Activated naive CD8-positive, alpha-beta T cell treated with anti-CD3 and anti-CD28 coated beads, Interleukin-2, amount 50 U/mL, for 24 hours (primary cell): ENCODE data around the gene C4BPA.
A peak's percentile ranks its signal among the peaks of the same experiment; 100 is the strongest.

Experiments used
- ATAC-seq: fragments of 150-1000 bp; cut with Tn5 transposase; one replicate; pipeline ENCODE4 v1.10.0; 2021
- DNase-seq: peaks from one replicate; pipeline ENCODE4 v3.0.0; 2021
- H3K27ac Mint-ChIP-seq: one replicate; pipeline ENCODE4 v1.8.0; 2021; ENCODE audit warnings: mild to moderate bottlenecking, mixed read lengths
- H3K27me3 Mint-ChIP-seq: one replicate; pipeline ENCODE4 v1.8.0; 2021; ENCODE audit warnings: mixed read lengths
- H3K36me3 Mint-ChIP-seq: one replicate; pipeline ENCODE4 v1.8.0; 2021; ENCODE audit warnings: low read depth, mixed read lengths
- H3K4me1 Mint-ChIP-seq: one replicate; pipeline ENCODE4 v1.8.0; 2021; ENCODE audit warnings: mixed read lengths
- H3K4me3 Mint-ChIP-seq: one replicate; pipeline ENCODE4 v1.8.0; 2021; ENCODE audit warnings: mild to moderate bottlenecking, moderate library complexity, mixed read lengths
- H3K9me3 Mint-ChIP-seq: one replicate; pipeline ENCODE4 v1.8.0; 2021; ENCODE audit warnings: mixed read lengths

The C4BPA gene

GRCh38 chr1:207069858-207070506, 34.1 kb upstream of the C4BPA start:
- ATAC-seq (no peak), DNase-seq (no peak)
- peaks cover 29% of the 10 kb centered on the region for H3K4me1 Mint-ChIP-seq
- no peaks in the 10 kb centered on the region for H3K9me3 Mint-ChIP-seq
- no peak overlapping the region for H3K4me3 Mint-ChIP-seq
- no peaks in the 10 kb centered on the region for H3K27me3 Mint-ChIP-seq
- H3K27ac Mint-ChIP-seq, result no peak overlapping the region
- H3K36me3 Mint-ChIP-seq, result peaks cover 7% of the 10 kb centered on the region

- H3K36me3 Mint-ChIP-seq, result peaks cover 7% of the 10 kb centered on the region
Observed at GRCh38 chr1:207070811-207071210, 33.2 kb upstream of the C4BPA start.

GRCh38 chr1:207071426-207071825, 32.6 kb upstream of the C4BPA start:
- Mint-ChIP-seq H3K4me1 (peaks cover 29% of the 10 kb centered on the region), H3K4me3 (no peak overlapping the region), H3K9me3 (no peaks in the 10 kb centered on the region), H3K27ac (no peak overlapping the region), H3K27me3 (no peaks in the 10 kb centered on the region), H3K36me3 (peaks cover 7% of the 10 kb centered on the region)
- DNase-seq (no peak), ATAC-seq (no peak)

More at GRCh38 chr1:207070811-207071210, 33.2 kb upstream of the C4BPA start:
- H3K27ac Mint-ChIP-seq, result no peak overlapping the region
- no peak overlapping the region for H3K4me3 Mint-ChIP-seq
- H3K4me1 Mint-ChIP-seq, result peaks cover 29% of the 10 kb centered on the region
- ATAC-seq (no peak), DNase-seq (no peak)
- H3K27me3 Mint-ChIP-seq, result no peaks in the 10 kb centered on the region
- H3K9me3 Mint-ChIP-seq, result no peaks in the 10 kb centered on the region

- H3K9me3 Mint-ChIP-seq, result no peaks in the 10 kb centered on the region
- H3K27me3 Mint-ChIP-seq, result no peaks in the 10 kb centered on the region
- DNase-seq, result no peak
- H3K4me1 Mint-ChIP-seq, result peaks cover 29% of the 10 kb centered on the region
- H3K4me3 Mint-ChIP-seq, result no peak overlapping the region
- no peak for ATAC-seq
- no peak overlapping the region for H3K27ac Mint-ChIP-seq
- H3K36me3 Mint-ChIP-seq, result peaks cover 7% of the 10 kb centered on the region
Observed at GRCh38 chr1:207072233-207072632, 31.8 kb upstream of the C4BPA start.

GRCh38 chr1:207073906-207074820, 29.9 kb upstream of the C4BPA start:
- Mint-ChIP-seq H3K9me3 (no peaks in the 10 kb centered on the region), H3K4me3 (no peak overlapping the region), H3K36me3 (peaks cover 3% of the 10 kb centered on the region), H3K27me3 (no peaks in the 10 kb centered on the region), H3K4me1 (peaks cover 26% of the 10 kb centered on the region), H3K27ac (no peak overlapping the region)
- no peak for ATAC-seq
- DNase-seq, result no peak

- Mint-ChIP-seq H3K27ac (no peak overlapping the region), H3K27me3 (no peaks in the 10 kb centered on the region), H3K4me3 (no peak overlapping the region), H3K36me3 (no peaks in the 10 kb centered on the region), H3K9me3 (no peaks in the 10 kb centered on the region), H3K4me1 (peaks cover 6% of the 10 kb centered on the region)
- no peak for DNase-seq
- ATAC-seq, result no peak
Observed at GRCh38 chr1:207076181-207076955, 27.7 kb upstream of the C4BPA start.

- ATAC-seq, result no peak
- H3K4me3 Mint-ChIP-seq, result no peak overlapping the region
- no peaks in the 10 kb centered on the region for H3K9me3 Mint-ChIP-seq
Observed at GRCh38 chr1:207077012-207077411, 27.0 kb upstream of the C4BPA start.

GRCh38 chr1:207077470-207078377, 26.3 kb upstream of the C4BPA start:
- Mint-ChIP-seq H3K27ac (no peak overlapping the region), H3K9me3 (no peaks in the 10 kb centered on the region), H3K4me1 (no peaks in the 10 kb centered on the region), H3K36me3 (no peaks in the 10 kb centered on the region), H3K27me3 (no peaks in the 10 kb centered on the region), H3K4me3 (no peak overlapping the region)
- ATAC-seq, result peak; percentile 72
- DNase-seq, result peak; percentile 58

More at GRCh38 chr1:207077012-207077411, 27.0 kb upstream of the C4BPA start:
- Mint-ChIP-seq H3K27me3 (no peaks in the 10 kb centered on the region), H3K4me1 (no peaks in the 10 kb centered on the region), H3K36me3 (no peaks in the 10 kb centered on the region), H3K27ac (no peak overlapping the region)
- no peak for DNase-seq

GRCh38 chr1:207078578-207079132, 25.4 kb upstream of the C4BPA start:
- no peak overlapping the region for H3K4me3 Mint-ChIP-seq
- H3K4me1 Mint-ChIP-seq, result no peaks in the 10 kb centered on the region
- H3K27ac Mint-ChIP-seq, result no peak overlapping the region
- no peaks in the 10 kb centered on the region for H3K36me3 Mint-ChIP-seq
- no peaks in the 10 kb centered on the region for H3K27me3 Mint-ChIP-seq
- DNase-seq, result no peak
- ATAC-seq, result no peak
- no peaks in the 10 kb centered on the region for H3K9me3 Mint-ChIP-seq

- H3K4me3 Mint-ChIP-seq, result no peak overlapping the region
- no peaks in the 10 kb centered on the region for H3K36me3 Mint-ChIP-seq
- no peaks in the 10 kb centered on the region for H3K9me3 Mint-ChIP-seq
- peaks cover 2% of the 10 kb centered on the region for H3K27me3 Mint-ChIP-seq
- H3K4me1 Mint-ChIP-seq, result peaks cover 5% of the 10 kb centered on the region
- H3K27ac Mint-ChIP-seq, result no peak overlapping the region
- DNase-seq, result no peak
- ATAC-seq, result no peak
Observed at GRCh38 chr1:207079706-207080241, 24.3 kb upstream of the C4BPA start.

GRCh38 chr1:207081088-207081487, 22.9 kb upstream of the C4BPA start:
- DNase-seq, result no peak
- H3K27ac Mint-ChIP-seq, result no peak overlapping the region
- H3K9me3 Mint-ChIP-seq, result no peaks in the 10 kb centered on the region
- no peaks in the 10 kb centered on the region for H3K36me3 Mint-ChIP-seq
- no peak overlapping the region for H3K4me3 Mint-ChIP-seq
- peaks cover 2% of the 10 kb centered on the region for H3K27me3 Mint-ChIP-seq
- no peak for ATAC-seq
- peaks cover 10% of the 10 kb centered on the region for H3K4me1 Mint-ChIP-seq

- ATAC-seq (no peak), DNase-seq (no peak)
- Mint-ChIP-seq H3K4me1 (peaks cover 10% of the 10 kb centered on the region), H3K27me3 (peaks cover 2% of the 10 kb centered on the region), H3K36me3 (no peaks in the 10 kb centered on the region), H3K4me3 (no peak overlapping the region), H3K9me3 (no peaks in the 10 kb centered on the region), H3K27ac (no peak overlapping the region)
Observed at GRCh38 chr1:207081806-207082205, 22.2 kb upstream of the C4BPA start.

- H3K36me3 Mint-ChIP-seq, result no peaks in the 10 kb centered on the region
- H3K4me3 Mint-ChIP-seq, result no peak overlapping the region
- peaks cover 19% of the 10 kb centered on the region for H3K4me1 Mint-ChIP-seq
- peaks cover 2% of the 10 kb centered on the region for H3K27me3 Mint-ChIP-seq
- no peak for ATAC-seq
- H3K27ac Mint-ChIP-seq, result no peak overlapping the region
- DNase-seq, result no peak
- H3K9me3 Mint-ChIP-seq, result no peaks in the 10 kb centered on the region
Observed at GRCh38 chr1:207084232-207084631, 19.8 kb upstream of the C4BPA start.
